Keratinocyte (primary cell): ENCODE results near the gene HMGN5. TPM values are rescaled to one million over a fixed set of nuclear protein-coding genes. Genes with fewer than 3 reads are reported as not detected.

Experiments used
- DNase-seq: peaks from one replicate; pipeline ENCODE4 v3.0.0-alpha.2; 2011; ENCODE audit warnings: low read depth, missing footprints, low spot score
- FAIRE-seq: peaks from 2 replicates; lab custom pipeline; 2011; peaks lifted over from hg19 to GRCh38; lab: Jason Lieb, UNC
- H2AFZ ChIP-seq: 2 replicates; pipeline ENCODE4 v1.6.0; 2012; ENCODE audit warnings: low read length, control low read depth, inconsistent platforms; ENCODE audit not compliant: control insufficient read depth
- H3K27ac ChIP-seq: 2 replicates; pipeline ENCODE4 v1.5.1; 2011; ENCODE audit warnings: low read length; ENCODE audit not compliant: control insufficient read depth, insufficient read depth
- H3K27me3 ChIP-seq: 3 replicates; pipeline ENCODE4 v1.6.0; 2011; ENCODE audit warnings: low read length; ENCODE audit not compliant: control insufficient read depth, insufficient read depth; ENCODE audit errors: extremely low read depth
- H3K36me3 ChIP-seq, 2 experiments: 2 replicates in 1 of 2; 3 replicates in 1 of 2; pipeline ENCODE4 v1.5.1; 2011; ENCODE audit warnings: low read length in 2 of 2, mild to moderate bottlenecking in 1 of 2; ENCODE audit not compliant: control insufficient read depth in 2 of 2, insufficient read depth in 2 of 2; ENCODE audit errors: extremely low read depth in 1 of 2
- H3K4me1 ChIP-seq: 3 replicates; pipeline ENCODE4 v1.5.1; 2011; ENCODE audit warnings: low read length; ENCODE audit not compliant: control insufficient read depth, insufficient read depth; ENCODE audit errors: extremely low read depth
- H3K4me2 ChIP-seq: 3 replicates; pipeline ENCODE4 v1.6.0; 2011; ENCODE audit warnings: low read depth, low read length; ENCODE audit not compliant: control insufficient read depth, insufficient read depth; ENCODE audit errors: extremely low read depth
- H3K4me3 ChIP-seq, 3 experiments: fragments of 200-600 bp in 1 of 3; sonication (generic) in 1 of 3; 2 replicates in 2 of 3; 3 replicates in 1 of 3; pipeline ENCODE4 v1.5.1; 2011 to 2016; ENCODE audit warnings: low read length in 3 of 3, mild to moderate bottlenecking in 3 of 3, control low read depth in 2 of 3, inconsistent platforms in 1 of 3, low read depth in 1 of 3, mixed read lengths in 1 of 3, mixed run types in 1 of 3, moderate library complexity in 1 of 3; ENCODE audit not compliant: control insufficient read depth in 2 of 3, insufficient read depth in 2 of 3; ENCODE audit errors: extremely low read depth in 1 of 3
- H3K79me2 ChIP-seq: 2 replicates; pipeline ENCODE4 v1.6.0; 2012; ENCODE audit warnings: low read length; ENCODE audit not compliant: control insufficient read depth, insufficient read depth
- H3K9ac ChIP-seq: 3 replicates; pipeline ENCODE4 v1.6.0; 2011; ENCODE audit warnings: low read length; ENCODE audit not compliant: control insufficient read depth, insufficient read depth; ENCODE audit errors: extremely low read depth
- H3K9me1 ChIP-seq: 3 replicates; pipeline ENCODE4 v1.6.0; 2011; ENCODE audit warnings: low read length; ENCODE audit not compliant: control insufficient read depth, insufficient read depth; ENCODE audit errors: extremely low read depth
- H3K9me3 ChIP-seq: 2 replicates; pipeline ENCODE4 v1.5.1; 2012; ENCODE audit warnings: low read depth, low read length; ENCODE audit not compliant: control insufficient read depth
- H4K20me1 ChIP-seq: 3 replicates; pipeline ENCODE4 v1.6.0; 2011; ENCODE audit warnings: low read length; ENCODE audit not compliant: control insufficient read depth, insufficient read depth; ENCODE audit errors: extremely low read depth
- EZH2 ChIP-seq: IDR thresholded peaks from one replicate; pipeline ENCODE4 v1.6.1; 2012; ENCODE audit warnings: inconsistent platforms, mild to moderate bottlenecking, low read length, moderate library complexity
- dilution Hi-C: fragments of 300-500 bp; cut with MboI; formaldehyde crosslinking; loops from one replicate; pipeline ENCODE4 v1.7.0; 2020; ENCODE audit warnings: low sequenced_read_pairs; ENCODE audit not compliant: extremely low pct_ligation_motif_present
- polyA minus RNA-seq, 3 experiments: library from RNA; depleted of rRNA, polyadenylated mRNA; stranded (reverse); fragments of >200 nt; gene quantifications; 1 replicate in 1 of 3; 2 replicates in 1 of 3; 3 replicates in 1 of 3; pipeline ENCODE4 v1.2.3, GENCODE V29; 2011
- polyA plus RNA-seq, 5 experiments: library from polyadenylated mRNA; depleted of rRNA in 3 of 5; stranded (reverse) in 3 of 5; stranded (forward) in 1 of 5; unstranded in 1 of 5; fragments of >200 nt; gene quantifications; 1 replicate in 1 of 5; 2 replicates in 3 of 5; 3 replicates in 1 of 5; pipeline versions ENCODE4 v1.2.1 to v1.2.3, GENCODE V29; 2011 to 2012; ENCODE audit warnings: missing spikeins in 2 of 5, low read depth in 1 of 5, low replicate concordance in 1 of 5
- TF ChIP-seq, protein P1 (sequence below), 3 experiments: IDR thresholded peaks in 1 of 3; conservative IDR thresholded peaks in 1 of 3; optimal IDR thresholded peaks in 1 of 3; 2 replicates in 2 of 3; 3 replicates in 1 of 3; pipeline versions ENCODE3 to v1.5.1; 2011; ENCODE audit warnings: low read length in 3 of 3, mild to moderate bottlenecking in 3 of 3, moderate library complexity in 2 of 3, control low read depth in 1 of 3, inconsistent platforms in 1 of 3; ENCODE audit not compliant: insufficient read depth in 2 of 3; ENCODE audit errors: extremely low read depth in 1 of 3

HMGN5 gene, protein sequence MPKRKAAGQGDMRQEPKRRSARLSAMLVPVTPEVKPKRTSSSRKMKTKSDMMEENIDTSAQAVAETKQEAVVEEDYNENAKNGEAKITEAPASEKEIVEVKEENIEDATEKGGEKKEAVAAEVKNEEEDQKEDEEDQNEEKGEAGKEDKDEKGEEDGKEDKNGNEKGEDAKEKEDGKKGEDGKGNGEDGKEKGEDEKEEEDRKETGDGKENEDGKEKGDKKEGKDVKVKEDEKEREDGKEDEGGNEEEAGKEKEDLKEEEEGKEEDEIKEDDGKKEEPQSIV
- polyA plus RNA-seq (1.7 to 2.2 TPM (median 1.9 TPM) in 3 replicates), polyA minus RNA-seq (0.46 to 2.5 TPM in 2 of 3 replicates, not detected in the other)
- polyA plus RNA-seq (2011; ENCODE audit: low read depth): 2.0 TPM
- 1.6 and 2.9 TPM in 2 replicates for polyA plus RNA-seq (2011; cell fraction: cytosol; rRNA removed)
- 2.1 and 2.3 TPM in 2 replicates for polyA plus RNA-seq (2011; cell fraction: nucleus; rRNA removed)
- polyA plus RNA-seq (2012; ENCODE audit: low replicate concordance): 1.3 and 2.9 TPM in 2 replicates
- not detected for polyA minus RNA-seq (2011; cell fraction: cytosol; rRNA and poly(A)+ RNA removed)
- polyA minus RNA-seq (2011; cell fraction: nucleus; rRNA and poly(A)+ RNA removed): 3.2 TPM in 1 of 2 replicates, not detected in the other

DNA sequence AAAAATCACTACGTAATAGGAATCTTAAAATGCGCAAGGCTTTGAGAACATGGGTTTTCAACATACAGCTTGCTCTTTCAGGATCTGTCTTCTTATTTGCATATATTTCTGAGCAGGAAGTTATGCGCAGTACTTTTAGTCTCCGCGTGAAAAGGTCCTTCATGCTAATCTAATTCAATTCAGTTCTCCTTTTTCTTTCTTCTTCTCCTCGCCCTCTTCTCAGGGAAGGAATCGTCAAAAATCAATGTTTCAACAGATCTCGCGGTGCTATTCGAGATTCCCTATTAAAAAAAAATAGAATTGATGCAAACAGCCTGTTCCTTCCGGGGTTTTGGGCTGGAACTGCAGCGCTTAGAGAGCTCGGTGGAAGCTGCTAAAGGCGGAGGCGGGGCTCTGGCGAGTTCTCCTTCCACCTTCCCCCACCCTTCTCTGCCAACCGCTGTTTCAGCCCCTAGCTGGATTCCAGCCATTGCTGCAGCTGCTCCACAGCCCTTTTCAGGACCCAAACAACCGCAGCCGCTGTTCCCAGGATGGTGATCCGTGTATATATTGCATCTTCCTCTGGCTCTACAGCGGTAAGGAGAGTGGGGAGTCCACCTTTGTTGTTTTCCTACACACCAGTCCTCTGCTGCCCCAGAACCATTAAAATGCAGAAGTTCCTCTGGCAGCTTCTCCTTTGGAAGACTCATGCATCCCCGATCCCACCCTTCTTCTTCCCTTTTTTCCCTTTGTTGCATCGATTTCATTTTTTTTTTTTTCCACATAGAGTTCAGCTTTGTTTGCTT lies at the start of gene HMGN5, which contains the start of gene SH3BGRL:
Gene HMGN5 (minus strand): TSS at position 243 of the 785 bp plus-strand sequence. CDS start 80,364 bp downstream, outside the sequence.
Gene SH3BGRL (plus strand): TSS at position 432 of the 785 bp plus-strand sequence. CDS start 99 bp downstream, at position 531.
- H3K79me2 ChIP-seq: peaks cover 7% of the 10 kb centered on the region
- no peaks in the 10 kb centered on the region for H3K27me3 ChIP-seq
- no peaks in the 10 kb centered on the region for H3K9me3 ChIP-seq
- TF ChIP-seq EZH2: no peak
- TF ChIP-seq, protein P1, sequence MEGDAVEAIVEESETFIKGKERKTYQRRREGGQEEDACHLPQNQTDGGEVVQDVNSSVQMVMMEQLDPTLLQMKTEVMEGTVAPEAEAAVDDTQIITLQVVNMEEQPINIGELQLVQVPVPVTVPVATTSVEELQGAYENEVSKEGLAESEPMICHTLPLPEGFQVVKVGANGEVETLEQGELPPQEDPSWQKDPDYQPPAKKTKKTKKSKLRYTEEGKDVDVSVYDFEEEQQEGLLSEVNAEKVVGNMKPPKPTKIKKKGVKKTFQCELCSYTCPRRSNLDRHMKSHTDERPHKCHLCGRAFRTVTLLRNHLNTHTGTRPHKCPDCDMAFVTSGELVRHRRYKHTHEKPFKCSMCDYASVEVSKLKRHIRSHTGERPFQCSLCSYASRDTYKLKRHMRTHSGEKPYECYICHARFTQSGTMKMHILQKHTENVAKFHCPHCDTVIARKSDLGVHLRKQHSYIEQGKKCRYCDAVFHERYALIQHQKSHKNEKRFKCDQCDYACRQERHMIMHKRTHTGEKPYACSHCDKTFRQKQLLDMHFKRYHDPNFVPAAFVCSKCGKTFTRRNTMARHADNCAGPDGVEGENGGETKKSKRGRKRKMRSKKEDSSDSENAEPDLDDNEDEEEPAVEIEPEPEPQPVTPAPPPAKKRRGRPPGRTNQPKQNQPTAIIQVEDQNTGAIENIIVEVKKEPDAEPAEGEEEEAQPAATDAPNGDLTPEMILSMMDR (optimal IDR thresholded peaks at IDR 0.05 in 1 of 3, IDR thresholded peaks at IDR 0.05 in 1 of 3, conservative IDR thresholded peaks at IDR 0.05 in 1 of 3; ENCODE audit: extremely low read depth in 1 of 3, insufficient read depth in 2 of 3, low read length in 3 of 3): no peak
- peak within 1 kb of the TSS; percentile 47 to 86 (median 77) for H3K4me3 ChIP-seq
- peak within 1 kb of the TSS; percentile 75 for H3K9ac ChIP-seq
- no peaks in the 10 kb centered on the region for H3K36me3 ChIP-seq
- dilution Hi-C loops: no loop called here
- FAIRE-seq: no peak
- no peaks in the 10 kb centered on the region for H3K9me1 ChIP-seq
- H3K4me1 ChIP-seq: peaks cover 4% of the 10 kb centered on the region
- peak; percentile 28 for DNase-seq
- H2AFZ ChIP-seq: peak within 1 kb of the TSS; percentile 88
- H3K27ac ChIP-seq: peak within 1 kb of the TSS; percentile 69
- H3K4me2 ChIP-seq: peak within 1 kb of the TSS; percentile 88
- H4K20me1 ChIP-seq: no peaks in the 10 kb centered on the region

DNA sequence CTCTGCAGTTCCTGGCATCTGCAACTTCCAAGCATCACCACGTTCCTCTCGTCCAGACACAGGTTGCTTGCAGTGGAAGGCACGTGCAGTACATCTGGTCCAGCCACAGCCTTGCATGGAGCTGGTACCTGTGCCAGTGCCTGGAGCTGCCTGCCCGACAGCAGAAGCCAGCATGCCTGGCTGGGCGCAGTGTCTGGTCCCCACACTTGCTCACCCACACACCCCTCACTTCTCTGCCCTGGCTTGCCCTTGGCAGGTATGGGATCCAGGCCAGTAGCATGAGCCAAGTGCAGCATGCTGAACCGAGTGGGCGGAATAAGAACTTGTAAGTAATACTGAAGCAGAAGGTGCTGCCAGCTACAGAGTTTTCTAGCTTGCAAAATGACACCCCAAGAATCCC lies 40.0 kb upstream of the HMGN5 start:
- no peak for DNase-seq
- Histone ChIP-seq H3K27me3 (no peaks in the 10 kb centered on the region), H3K9me1 (no peaks in the 10 kb centered on the region), H3K9ac (no peak overlapping the region), H3K4me1 (peaks cover 3% of the 10 kb centered on the region), H4K20me1 (no peaks in the 10 kb centered on the region), H3K9me3 (peaks cover 4% of the 10 kb centered on the region), H3K79me2 (no peaks in the 10 kb centered on the region), H2AFZ (no peak overlapping the region), H3K4me3 (no peak overlapping the region), H3K4me2 (no peak overlapping the region), H3K27ac (no peak overlapping the region), H3K36me3 (no peaks in the 10 kb centered on the region)
- TF ChIP-seq EZH2: no peak
- TF ChIP-seq, protein P1 (optimal IDR thresholded peaks at IDR 0.05 in 1 of 3, IDR thresholded peaks at IDR 0.05 in 1 of 3, conservative IDR thresholded peaks at IDR 0.05 in 1 of 3; ENCODE audit: extremely low read depth in 1 of 3, insufficient read depth in 2 of 3, low read length in 3 of 3): no peak
- no peak for FAIRE-seq
- dilution Hi-C loops: no loop called here
